GM19099 (cell line): ENCODE data around the gene SACM1L.

Experiments used
- POLR2A ChIP-seq: IDR thresholded peaks from 3 replicates; pipeline ENCODE4 v1.6.1; 2011; ENCODE audit warnings: low read depth; ENCODE audit not compliant: insufficient read length; ENCODE audit errors: extremely low read depth

SACM1L gene

GRCh38 chr3:45762647-45763302, 73.6 kb downstream of the SACM1L start:
- TF ChIP-seq POLR2A: no peak

- no peak for TF ChIP-seq POLR2A
Measured at GRCh38 chr3:45763303-45763675, 74.1 kb downstream of the SACM1L start.

GRCh38 chr3:45765266-45765851, 76.2 kb downstream of the SACM1L start:
- TF ChIP-seq POLR2A: no peak

- TF ChIP-seq POLR2A: no peak
Measured at GRCh38 chr3:45765958-45766357, 76.8 kb downstream of the SACM1L start.

GRCh38 chr3:45771166-45771775, 82.1 kb downstream of the SACM1L start:
- no peak for TF ChIP-seq POLR2A

GRCh38 chr3:45771831-45772230, 82.6 kb downstream of the SACM1L start:
- no peak for TF ChIP-seq POLR2A

GRCh38 chr3:45772341-45773035, 83.3 kb downstream of the SACM1L start:
- TF ChIP-seq POLR2A: no peak

GRCh38 chr3:45773072-45773471, 83.9 kb downstream of the SACM1L start:
- no peak for TF ChIP-seq POLR2A

GRCh38 chr3:45773714-45774449, 84.7 kb downstream of the SACM1L start:
- no peak for TF ChIP-seq POLR2A

- TF ChIP-seq POLR2A: no peak
Measured at GRCh38 chr3:45774581-45775521, 85.7 kb downstream of the SACM1L start.

- TF ChIP-seq POLR2A: no peak
Measured at GRCh38 chr3:45775571-45776300, 86.5 kb downstream of the SACM1L start.

- no peak for TF ChIP-seq POLR2A
Measured at GRCh38 chr3:45776301-45776595, 87.1 kb downstream of the SACM1L start.

GRCh38 chr3:45776611-45777010, 87.4 kb downstream of the SACM1L start:
- no peak for TF ChIP-seq POLR2A
